ENCODE results near the gene ACD.

Gene ACD

DNA sequence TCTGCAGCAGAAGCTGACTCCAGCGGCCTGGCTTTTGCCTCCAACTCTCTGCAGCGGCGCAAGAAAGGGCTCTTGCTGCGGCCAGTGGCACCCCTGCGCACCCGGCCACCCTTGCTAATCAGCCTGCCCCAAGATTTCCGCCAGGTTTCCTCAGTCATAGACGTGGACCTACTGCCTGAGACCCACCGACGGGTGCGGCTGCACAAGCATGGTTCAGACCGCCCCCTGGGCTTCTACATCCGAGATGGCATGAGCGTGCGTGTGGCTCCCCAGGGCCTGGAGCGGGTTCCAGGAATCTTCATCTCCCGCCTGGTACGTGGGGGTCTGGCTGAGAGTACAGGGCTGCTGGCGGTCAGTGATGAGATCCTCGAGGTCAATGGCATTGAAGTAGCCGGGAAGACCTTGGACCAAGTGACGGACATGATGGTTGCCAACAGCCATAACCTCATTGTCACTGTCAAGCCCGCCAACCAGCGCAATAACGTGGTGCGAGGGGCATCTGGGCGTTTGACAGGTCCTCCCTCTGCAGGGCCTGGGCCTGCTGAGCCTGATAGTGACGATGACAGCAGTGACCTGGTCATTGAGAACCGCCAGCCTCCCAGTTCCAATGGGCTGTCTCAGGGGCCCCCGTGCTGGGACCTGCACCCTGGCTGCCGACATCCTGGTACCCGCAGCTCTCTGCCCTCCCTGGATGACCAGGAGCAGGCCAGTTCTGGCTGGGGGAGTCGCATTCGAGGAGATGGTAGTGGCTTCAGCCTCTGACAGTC is 2.0 kb upstream of the ACD start:
- no peak for DNase-seq (ENCODE audit: low read depth in 2 of 2)

DNA sequence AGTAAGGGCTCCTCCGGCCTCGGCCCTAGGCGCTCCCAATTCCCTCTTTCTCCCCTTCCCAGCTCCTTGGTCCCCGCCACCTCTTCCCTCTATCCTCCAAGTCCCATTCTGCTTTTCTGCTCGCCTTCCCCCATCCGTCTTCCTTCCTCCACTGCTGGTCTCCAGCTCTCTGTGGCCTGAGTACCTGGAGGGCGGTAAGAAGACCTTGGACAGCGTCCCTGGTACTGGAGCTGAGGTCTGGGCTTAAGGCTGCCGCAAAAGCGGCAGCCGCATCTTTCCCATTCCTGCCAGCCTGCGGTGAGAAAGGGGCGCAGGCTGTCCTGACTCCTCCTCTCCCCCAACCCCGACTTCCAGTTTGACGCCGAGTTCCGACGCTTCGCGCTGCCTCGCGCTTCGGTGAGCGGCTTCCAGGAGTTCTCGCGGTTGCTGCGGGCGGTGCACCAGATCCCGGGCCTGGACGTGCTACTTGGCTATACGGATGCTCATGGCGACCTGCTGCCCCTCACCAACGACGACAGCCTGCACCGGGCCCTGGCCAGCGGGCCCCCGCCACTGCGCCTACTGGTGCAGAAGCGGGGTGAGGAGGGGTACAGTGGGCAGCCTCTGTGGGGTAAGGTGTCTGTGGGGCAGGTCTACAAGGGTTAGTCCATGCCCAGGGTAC is 1.2 kb upstream of the ACD start:
- DNase-seq (ENCODE audit: low read depth in 2 of 2) = no peak

GRCh38 chr16:67660564-67661028 is 536 bp upstream of the ACD start, which contains the start of gene PARD6A:
PARD6A (plus strand) TSS chr16:67660960; CDS start chr16:67661039, 79 bp downstream.
- peak; percentile 88 to 91 for DNase-seq (ENCODE audit: low read depth in 2 of 2)

GRCh38 chr16:67658849-67659674 is 998 bp downstream of the ACD start:
- no peak for DNase-seq (ENCODE audit: low read depth in 2 of 2)

DNA sequence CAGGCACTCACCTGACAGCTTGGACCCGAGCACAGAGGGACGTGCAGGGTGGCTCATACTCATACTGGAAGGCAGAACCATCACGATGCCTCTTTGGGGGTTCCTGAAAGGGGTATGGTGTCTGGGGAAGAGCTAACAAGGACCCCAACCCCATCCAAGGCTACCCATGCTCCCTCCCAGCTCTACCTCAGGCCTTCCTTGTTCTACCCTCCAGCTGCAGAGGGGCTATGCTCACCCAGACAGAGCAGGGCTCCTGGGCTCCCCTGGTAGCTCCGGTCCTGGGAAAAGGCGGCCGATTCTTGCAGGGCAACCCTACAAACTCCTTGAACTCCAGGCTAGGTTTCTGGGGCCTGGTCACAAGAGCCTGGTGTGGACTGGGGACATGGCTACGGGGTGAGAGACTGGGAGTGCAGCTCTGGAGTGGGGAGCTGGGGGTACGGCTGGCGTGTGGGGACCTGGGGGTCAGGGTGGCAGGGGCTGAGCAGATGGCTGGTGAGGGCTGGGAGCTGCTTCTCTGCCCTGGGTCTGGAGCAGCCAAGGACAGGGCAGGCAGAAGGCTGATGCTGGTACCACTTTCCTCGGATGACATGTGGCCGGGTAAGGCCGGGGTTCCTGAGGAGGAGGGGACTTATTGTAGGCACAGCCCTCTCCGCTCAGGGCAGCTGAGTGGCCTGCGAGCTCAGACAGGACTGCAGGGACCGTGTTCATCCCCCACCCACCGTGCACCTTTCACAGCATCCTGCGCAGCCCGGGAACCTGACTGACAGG is 2.1 kb downstream of the ACD start:
- no peak for DNase-seq (ENCODE audit: low read depth in 2 of 2)

GRCh38 chr16:67657017-67657608 is 2.9 kb downstream of the ACD start:
- no peak for DNase-seq (ENCODE audit: low read depth in 2 of 2)

DNA sequence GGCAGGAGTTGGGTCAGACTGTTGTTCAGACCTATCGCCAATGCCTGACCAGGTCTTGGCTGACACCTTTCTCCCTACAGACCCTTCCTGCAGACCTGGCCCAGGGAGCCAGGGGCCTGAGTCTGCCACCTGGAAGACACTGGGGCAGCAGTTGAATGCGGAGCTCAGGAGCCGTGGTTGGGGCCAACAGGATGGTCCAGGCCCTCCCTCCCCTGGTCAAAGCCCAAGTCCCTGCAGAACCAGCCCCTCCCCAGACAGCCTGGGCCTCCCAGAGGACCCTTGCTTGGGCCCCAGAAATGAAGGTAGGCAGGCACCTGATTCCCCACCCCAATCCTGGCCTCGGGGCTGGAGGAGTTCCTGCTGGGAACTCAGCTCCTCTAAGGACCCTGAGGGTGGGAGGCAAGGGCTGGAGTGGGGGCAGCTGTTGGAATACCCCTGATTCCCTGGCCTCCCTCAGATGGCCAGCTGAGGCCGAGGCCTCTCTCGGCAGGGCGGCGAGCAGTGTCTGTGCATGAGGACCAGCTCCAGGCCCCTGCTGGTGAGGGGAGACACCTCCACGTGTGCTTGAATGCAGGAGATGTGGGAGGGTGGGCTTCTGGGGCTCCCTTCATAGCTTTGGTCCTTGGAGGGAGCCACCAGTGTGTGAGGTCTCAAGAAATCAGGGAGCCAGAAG is 3.6 kb downstream of the ACD start:
- DNase-seq (ENCODE audit: low read depth in 2 of 2) = no peak

GRCh38 chr16:67655363-67655762 is 4.7 kb downstream of the ACD start:
- DNase-seq (ENCODE audit: low read depth in 2 of 2) = no peak

- DNase-seq (ENCODE audit: low read depth in 2 of 2) = no peak
Measured at GRCh38 chr16:67654403-67654911, 5.6 kb downstream of the ACD start.

GRCh38 chr16:67653789-67654402 is 6.2 kb downstream of the ACD start:
- DNase-seq (ENCODE audit: low read depth in 2 of 2) = no peak

DNA sequence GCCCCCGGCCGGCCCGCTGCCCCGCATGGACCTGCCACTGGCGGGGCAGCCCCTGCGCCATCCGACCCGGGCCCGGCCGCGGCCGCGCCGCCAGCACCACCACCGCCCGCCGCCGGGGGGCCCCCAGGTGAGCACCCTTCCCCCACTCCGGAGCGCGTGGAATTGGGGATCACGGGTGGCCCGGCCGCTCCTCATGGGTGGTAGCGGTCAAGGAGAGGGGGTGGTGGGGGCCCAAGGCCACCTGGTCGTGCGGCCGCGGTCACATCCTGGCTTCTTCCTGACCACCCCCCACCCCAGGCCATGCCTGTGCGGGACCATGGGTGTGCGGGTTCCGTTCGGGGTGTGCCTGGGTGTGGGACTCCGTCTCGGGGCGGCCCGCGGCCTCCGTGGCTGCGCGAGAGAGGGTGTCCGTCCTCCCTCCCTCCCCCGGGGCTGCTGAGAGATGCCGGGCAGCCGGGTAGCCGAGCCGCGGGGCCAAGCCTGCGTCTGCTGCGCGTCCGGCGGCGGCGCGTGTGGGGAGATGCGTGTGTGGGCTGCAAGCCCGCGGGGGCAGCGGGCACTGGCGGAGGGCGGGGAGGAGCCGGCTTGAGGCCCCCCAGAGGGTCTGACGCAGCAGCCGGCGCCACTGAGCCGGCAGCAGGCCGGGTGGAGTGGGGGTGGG is 6.8 kb downstream of the ACD start:
- DNase-seq (ENCODE audit: low read depth in 2 of 2) = no peak

DNA sequence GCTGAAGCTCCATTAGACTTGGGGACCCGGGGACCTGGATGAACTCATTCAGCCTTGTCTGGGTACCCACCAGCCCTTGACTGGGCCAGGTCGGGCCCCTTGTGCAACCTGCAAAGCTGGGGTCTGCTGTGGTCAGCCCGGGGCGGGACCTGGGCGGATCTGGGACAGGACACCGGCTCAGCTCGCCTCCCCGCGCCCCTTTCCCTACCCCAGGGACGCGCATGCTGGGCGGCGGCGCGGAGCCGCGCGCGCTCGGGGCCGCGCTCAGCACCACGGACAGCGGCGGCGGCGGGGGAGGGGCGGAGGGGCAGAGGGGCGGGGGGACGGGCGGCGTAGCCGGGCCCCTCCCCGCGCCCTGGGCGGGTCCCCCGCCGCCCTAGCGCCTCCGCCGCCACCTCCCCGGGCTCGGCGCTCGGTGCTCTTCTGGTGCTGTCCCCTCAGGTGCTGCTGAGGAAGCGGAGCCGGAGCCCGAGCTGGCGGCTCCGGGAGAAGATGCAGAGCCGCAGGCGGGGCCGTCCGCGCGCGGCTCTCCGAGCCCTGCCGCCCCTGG is 7.4 kb downstream of the ACD start:
- DNase-seq (ENCODE audit: low read depth in 2 of 2) = no peak

- no peak for DNase-seq (ENCODE audit: low read depth in 2 of 2)
Measured at GRCh38 chr16:67651847-67652246, 8.2 kb downstream of the ACD start.

DNA sequence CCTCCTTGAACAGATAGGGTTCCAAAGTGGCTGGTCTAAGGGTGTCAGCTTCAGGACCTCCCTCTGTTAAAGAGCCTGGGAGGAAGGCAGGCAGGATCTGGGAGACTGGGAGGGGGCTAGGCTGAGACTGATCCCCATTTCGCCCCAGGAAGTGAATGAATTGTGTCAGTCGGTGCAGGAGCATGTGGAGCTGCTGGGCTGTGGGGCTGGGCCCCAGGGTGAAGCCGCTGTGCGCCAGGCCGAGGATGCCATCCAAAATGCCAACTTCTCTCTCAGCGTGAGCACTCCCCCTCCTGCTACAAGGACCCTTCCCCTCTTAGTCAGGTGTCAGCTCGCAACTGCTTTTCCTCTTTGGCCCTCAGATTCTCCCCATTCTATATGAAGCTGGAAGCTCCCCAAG is 9.0 kb downstream of the ACD start:
- no peak for DNase-seq (ENCODE audit: low read depth in 2 of 2)

- no peak for DNase-seq (ENCODE audit: low read depth in 2 of 2)
Measured at GRCh38 chr16:67650023-67650422, 10.0 kb downstream of the ACD start.

GRCh38 chr16:67649494-67649931 is 10.5 kb downstream of the ACD start:
- no peak for DNase-seq (ENCODE audit: low read depth in 2 of 2)

GRCh38 chr16:67648764-67649407 is 11.2 kb downstream of the ACD start:
- DNase-seq (ENCODE audit: low read depth in 2 of 2) = no peak

GRCh38 chr16:67648088-67648763 is 11.8 kb downstream of the ACD start:
- no peak for DNase-seq (ENCODE audit: low read depth in 2 of 2)
